NCI-H1048 (cell line): ENCODE results near the gene PRIMA1.
"Not testable (repeated sequence)": the region's sequence is repeated elsewhere in the genome, so short reads cannot be mapped to it uniquely, and the experiment has no call there.

ENCODE experiments used
- DNase-seq: peaks from one replicate; lab custom pipeline; 2025; lab: John Stamatoyannopoulos, UW

Gene PRIMA1

DNA sequence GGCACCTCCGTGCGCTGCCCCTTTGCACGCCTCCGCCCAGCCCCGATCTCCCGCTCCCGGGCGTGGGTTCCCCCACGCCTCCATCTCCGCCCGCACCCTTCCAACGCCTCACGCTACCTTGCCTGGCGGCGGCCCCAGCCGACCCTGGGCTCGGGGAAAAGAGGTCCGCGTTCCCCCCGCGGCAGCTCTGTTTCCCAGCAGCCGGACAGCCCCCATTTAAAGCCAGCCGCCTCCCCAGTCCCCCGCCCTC, at the start of gene PRIMA1:
PRIMA1 (minus strand) TSS at position 193 of the 250 bp plus-strand sequence. CDS start 767 bp downstream, outside the sequence.
- DNase-seq = no peak

- no peak for DNase-seq
Measured at GRCh38 chr14:93834699-93835371, 46.5 kb upstream of the PRIMA1 start.

- DNase-seq = no peak
Measured at GRCh38 chr14:93832665-93833064, 44.4 kb upstream of the PRIMA1 start.

DNA sequence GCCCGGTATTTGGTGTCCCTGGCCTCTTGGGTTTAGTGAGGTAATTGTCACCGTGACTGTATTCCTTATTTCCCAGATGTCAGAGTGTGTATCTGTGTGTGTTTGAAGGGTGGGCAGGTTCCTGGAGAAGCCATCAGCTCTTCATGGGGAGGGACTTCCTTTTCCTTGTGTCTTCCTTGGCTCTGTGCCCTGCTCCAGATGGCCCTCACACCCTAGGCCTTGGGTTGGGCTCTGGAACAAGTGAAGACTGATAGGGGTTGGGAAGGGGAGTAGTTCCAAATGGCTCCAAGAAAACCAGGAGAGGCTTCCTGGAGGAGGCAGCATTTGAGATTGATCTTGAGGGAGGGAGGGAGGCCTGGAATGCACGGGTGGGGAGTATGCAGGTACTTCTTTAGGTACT, 43.8 kb upstream of the PRIMA1 start:
- no peak for DNase-seq

DNA sequence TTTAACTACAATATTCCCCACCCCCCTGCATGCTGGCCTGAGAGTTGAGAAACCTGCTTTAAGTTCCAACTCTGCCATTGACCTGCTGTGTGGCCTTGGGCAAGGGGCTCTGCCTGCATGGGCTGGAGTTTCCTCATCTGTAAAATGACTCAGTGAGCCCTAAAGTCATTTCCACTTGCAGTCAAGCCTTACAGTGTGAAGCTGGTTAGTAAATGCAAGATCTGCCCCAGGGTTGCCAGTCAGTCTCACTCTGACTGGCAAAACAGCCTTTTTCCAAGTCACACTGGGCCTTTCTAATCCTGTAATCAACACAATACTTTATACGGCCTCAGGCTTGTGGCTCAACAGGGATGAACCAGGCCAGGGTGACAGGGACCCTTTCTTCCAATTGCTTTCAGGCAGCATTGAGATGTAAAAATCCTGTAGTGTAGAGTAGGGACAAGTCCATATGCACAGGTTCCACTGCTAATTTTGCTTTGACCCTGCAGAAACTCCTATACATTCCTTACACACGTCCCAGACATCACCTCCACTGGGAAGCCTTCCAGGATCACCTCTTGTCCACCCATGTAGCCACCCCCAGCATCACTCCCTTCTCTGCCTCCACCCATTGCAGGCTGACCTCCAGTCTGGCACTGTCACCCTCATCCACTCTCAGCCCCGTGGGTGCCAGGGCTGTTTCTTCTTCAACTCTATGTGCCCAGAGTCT, 42.6 kb upstream of the PRIMA1 start:
- no peak for DNase-seq

DNA sequence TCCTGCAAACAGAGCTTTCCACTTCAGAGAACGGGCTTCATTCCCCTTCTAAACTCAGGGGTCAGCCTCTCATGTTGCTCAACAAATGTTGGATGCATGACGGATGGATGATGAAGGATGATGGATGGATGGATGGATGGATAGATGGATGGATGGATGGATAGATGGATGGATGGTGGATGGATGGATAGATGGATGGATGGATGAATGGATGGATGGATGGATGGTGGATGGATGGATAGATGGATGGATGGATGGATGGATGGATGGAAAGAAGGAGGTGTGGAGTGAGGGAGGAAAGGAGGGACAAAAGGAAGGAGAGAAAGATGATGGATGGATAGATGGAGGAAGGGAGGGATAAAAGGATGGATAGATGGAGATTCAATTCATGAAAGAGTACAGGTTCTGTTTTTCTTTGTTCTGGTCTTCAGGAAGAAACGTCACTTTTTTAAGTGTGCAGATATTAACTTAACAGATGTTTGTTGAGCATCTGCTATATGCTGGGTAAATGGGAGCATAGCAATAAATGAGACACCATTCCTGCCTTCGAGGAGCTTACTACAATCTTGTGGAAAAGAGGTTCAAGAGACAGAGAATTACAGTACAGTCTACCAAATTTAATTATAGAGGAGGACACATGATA, 41.7 kb upstream of the PRIMA1 start:
- no peak for DNase-seq

DNA sequence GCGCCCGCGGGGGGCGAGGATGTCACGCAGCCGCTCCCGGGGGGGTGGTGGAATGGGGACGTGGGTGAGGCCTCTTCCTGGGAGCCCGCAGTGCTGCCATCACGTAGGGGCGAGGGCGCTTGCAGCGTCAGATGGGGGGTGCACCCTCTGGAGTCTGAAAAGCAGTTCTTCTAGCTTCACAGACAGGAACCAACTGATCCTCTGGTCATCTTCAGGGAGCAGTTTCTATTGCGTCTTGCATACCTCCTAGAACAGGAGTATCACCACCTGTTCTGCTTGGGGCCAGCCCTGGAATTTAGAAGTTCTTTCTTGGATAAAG, 36.9 kb upstream of the PRIMA1 start:
- no peak for DNase-seq

DNA sequence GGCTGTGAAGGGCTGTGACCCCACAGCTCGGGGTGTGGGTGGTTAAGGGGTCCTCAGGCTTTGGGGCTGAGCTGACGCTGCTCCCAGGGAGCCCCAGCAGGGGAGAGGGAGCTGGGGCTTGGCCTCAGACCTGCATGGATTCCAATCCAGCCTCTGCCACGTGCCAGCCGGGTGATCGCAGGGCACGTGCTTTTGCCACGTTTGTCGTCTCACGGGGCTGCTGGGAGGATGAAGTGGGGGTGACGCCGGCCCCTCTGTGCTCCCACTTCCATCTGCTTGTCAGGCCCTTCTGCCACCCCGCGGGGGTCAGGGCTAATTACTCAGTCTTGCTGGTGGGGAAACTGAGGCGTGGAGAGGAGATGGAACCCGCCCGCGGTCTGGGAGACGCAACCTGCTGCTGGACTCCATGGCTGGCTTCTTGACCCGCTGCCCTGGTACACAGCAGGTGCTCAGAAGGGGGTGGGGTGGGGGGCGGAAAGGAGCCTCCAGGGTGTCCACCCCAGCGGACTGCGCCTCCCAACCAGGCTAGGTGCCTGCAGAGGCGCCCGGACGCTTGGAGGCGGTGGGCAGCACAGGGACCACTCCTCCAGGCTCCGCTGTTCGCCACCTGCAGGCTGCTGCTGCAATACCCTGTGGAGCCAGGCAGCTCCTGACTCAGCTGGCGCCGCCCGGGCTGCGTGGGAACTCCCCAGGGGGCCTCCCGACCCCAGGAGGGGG, 36.4 kb upstream of the PRIMA1 start:
- no peak for DNase-seq

DNA sequence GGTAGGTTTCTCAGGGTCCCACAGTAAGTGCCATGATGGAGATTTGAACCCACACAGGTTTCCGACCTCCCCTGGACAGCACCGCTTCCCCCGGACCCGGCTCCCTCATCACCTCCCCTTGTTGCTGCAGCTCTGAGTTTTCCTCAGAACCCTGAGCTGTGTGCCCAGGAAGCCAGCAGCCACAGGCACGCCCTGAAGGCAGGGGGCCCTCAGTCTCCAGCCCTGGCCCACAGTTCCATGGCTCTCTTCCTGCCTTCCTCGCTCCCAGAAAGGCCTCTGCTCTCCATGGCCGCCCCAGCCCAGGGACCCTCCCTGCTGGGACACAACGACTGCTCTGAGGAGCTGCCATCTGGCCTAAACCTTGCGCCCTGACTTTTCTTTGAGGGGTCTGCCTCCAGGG, 35.8 kb upstream of the PRIMA1 start:
- no peak for DNase-seq

- no peak for DNase-seq
Measured at GRCh38 chr14:93821051-93821450, 32.8 kb upstream of the PRIMA1 start.

DNA sequence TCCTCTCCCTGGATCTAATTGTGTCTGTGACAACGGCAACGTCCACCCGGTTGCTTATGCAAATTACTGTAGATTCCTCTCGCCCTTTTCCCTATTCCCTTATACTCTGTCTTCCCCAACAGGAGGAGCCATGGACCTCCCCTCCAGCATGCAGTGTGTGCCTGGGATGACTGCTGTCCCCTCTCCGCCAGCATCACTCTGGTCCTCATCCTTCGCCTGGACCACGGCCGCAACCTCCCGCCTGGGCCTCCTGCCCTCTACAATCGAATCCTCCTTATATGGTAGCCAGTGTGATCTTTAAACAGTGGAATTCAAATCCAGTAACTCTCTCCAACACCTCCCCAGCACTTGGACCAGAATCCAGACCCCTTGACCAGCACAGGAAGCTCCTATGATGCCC, 30.6 kb upstream of the PRIMA1 start:
- no peak for DNase-seq

DNA sequence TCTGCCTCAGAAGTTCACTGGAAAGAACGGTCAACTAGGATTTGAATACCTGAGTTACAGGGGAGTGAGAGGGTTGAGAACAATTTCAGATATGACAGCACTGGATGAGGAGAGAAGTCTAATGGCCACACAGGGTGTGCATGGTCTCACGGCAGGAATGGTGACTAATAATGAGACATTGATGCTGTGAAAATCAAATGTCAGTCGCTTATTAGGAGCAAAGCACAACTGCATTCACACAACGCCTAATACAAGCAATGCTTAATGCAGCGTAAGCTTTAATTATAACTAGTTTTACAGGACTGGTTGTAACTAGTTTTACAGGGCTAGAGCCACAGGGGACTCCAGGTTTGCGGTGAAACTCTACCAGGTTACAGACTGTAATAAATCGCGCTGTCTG, 23.4 kb upstream of the PRIMA1 start:
- no peak for DNase-seq

- DNase-seq = no peak
Measured at GRCh38 chr14:93811020-93811419, 22.7 kb upstream of the PRIMA1 start.

DNA sequence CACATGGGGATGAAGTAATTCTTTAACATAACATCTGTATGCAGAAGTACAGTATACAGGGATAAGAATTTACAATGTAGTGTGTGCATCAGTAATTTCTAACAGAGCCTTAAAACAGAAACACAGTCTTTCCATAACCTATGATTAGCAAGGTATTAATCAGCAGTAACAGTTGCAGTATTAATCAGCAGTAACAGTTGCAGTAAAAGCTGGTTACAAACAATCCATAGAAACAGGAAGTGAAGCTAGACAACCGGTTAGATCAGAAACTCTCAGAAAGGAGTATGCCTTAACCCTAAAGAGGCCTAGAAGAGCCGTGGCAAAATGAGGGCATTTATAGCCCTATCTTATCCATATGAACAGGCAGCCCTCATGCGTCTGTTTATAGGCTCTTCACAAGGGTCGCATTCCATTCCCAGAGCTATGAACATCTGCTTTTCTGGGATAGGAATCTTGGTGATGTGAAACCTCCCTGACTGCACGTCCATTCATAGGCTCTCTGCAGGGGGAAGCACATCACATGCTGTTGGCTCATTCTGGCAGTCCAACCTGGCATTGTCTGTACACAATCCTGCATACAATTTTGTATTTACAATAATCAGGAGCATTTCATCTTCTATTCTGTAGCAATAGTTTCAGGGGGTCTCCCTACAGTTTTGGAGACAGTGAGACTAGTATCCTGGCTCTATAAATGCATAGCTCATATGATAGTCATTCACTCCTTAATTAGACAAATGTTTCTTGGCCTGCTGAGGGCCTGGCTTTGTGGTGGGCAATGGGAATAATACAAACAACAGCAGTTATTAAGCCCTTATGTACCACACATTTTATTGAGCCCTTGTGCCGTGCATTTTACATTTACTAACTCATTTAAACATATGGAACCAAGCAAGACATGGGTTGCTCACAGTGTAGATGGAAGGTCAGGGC, 21.5 kb upstream of the PRIMA1 start:
- not testable (repeated sequence) for DNase-seq

GRCh38 chr14:93804654-93805053, 16.4 kb upstream of the PRIMA1 start:
- DNase-seq = no peak

DNA sequence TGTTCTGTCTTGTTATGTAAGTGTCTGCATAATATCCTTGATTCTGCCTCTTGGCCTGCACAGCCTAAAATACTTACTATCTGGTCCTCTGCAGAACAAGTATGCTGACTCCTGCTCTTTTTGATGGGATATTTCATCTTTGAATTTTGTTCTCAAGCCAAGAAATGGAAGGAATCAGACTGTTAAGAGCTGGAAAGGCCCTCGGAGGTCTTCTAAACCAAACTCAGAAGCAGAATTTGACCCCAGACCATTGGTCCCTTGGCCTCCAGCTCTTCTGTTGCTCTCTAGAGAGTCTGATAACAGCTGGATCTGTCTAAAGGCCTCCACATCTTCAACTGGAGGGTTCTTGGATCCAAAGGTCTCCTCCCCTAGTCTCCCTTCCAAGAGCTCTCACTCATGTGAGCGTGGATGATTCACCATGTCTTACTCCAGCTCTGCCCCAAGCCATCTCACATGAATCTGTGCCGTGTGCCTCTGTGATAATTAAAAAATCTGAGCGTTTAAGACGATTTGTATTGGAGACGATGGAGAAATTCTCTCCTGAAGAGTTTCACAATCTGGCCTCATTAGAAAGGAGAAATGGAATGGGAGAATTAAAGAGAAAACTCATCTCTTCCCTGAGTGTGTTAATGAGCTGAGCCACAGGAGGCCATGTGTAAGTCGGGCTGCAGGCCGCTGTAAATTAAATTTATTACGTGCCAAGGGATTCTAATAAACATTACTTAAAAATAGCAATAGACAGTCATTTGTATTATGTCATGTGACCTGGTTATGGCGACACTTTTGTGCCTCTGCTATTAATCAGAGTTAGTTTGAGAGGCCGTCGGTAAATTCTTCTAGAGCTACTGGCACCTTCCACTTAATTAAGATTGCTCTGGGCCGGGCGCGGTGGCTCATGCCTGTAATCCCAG, 15.4 kb upstream of the PRIMA1 start:
- DNase-seq = no peak

- no peak for DNase-seq
Measured at GRCh38 chr14:93799989-93800921, 12.0 kb upstream of the PRIMA1 start.

DNA sequence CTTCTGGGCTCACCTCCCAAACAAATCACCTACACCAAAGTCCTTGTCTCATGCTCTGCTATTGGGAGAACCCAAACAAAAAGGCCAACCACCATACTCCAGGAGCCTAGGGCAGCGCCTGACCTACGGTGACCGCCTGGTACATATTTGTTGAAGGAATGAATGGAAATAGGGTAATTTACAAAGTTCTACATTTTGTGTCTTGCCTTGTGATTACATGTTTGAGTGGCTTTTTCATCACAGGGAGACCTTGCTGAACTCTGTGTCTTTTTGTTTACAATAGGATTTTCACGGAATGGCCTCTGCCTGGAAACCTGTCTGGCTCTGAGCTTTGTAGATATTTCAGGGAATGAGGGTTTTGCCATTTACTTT, 11.3 kb upstream of the PRIMA1 start:
- no peak for DNase-seq

GRCh38 chr14:93797536-93797935, 9.3 kb upstream of the PRIMA1 start:
- no peak for DNase-seq

DNA sequence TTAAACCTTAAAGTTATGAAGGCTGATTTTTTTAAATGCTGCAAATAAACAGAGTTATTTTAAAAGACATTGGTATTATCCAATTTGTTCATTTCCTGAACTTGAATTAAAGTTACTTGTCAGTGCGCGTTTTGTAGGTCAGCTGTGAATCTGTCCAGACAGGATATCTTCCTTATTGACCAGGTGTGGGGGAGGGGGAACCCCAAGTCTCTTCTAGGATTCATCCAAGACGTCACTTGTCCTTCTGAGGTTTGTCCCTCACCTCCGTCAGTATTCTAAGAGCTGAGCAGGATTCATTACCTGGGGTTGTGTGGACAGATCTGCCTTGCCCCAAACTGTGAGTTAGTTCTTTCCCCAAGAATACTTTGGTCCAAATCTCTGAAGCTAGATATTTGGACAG, 8.8 kb upstream of the PRIMA1 start:
- DNase-seq = no peak
